Heart right ventricle (tissue), 16 donors: ENCODE measurements around the gene TXNDC16. TPM values are rescaled to one million over a fixed set of nuclear protein-coding genes. Genes with fewer than 3 reads are reported as not detected.

Experiments
- ATAC-seq, 8 donors: fragments of 200-7000 bp; cut with Tn5 transposase; one replicate each; pipeline ENCODE4 v1.9.1; 2020; ENCODE audit warnings: mild to moderate bottlenecking in 8 of 8, moderate library complexity in 8 of 8, moderate number of reproducible peaks in 1 of 8
- DNase-seq, 2 donors: peaks; one replicate each; pipeline ENCODE4 v3.0.0-alpha.2; 2020
- H3K27ac ChIP-seq, 10 donors: fragments of 200-600 bp; sonication (generic) in 2 of 10; one replicate each; pipeline versions ENCODE4 v1.5.0 to v1.8.0; 2020 to 2022; ENCODE audit warnings: mild to moderate bottlenecking in 3 of 10
- H3K27me3 ChIP-seq, 7 donors: fragments of 200-600 bp; one replicate each; pipeline ENCODE4 v1.8.0; 2021 to 2022; ENCODE audit warnings: mild to moderate bottlenecking in 2 of 7
- H3K36me3 ChIP-seq, 9 donors: fragments of 200-600 bp; sonication (generic) in 1 of 9; one replicate each; pipeline versions ENCODE4 v1.5.0 to v1.8.0; 2020 to 2022; ENCODE audit warnings: mild to moderate bottlenecking in 2 of 9
- H3K4me1 ChIP-seq, 9 donors: fragments of 200-600 bp; sonication (generic) in 1 of 9; one replicate each; pipeline versions ENCODE4 v1.5.0 to v1.8.0; 2020 to 2022; ENCODE audit warnings: mild to moderate bottlenecking in 4 of 9
- H3K4me3 ChIP-seq, 10 donors: fragments of 200-600 bp; sonication (generic) in 2 of 10; one replicate each; pipeline versions ENCODE4 v1.5.0 to v1.8.0; 2020 to 2022; ENCODE audit warnings: mild to moderate bottlenecking in 7 of 10, moderate library complexity in 2 of 10
- H3K9me3 ChIP-seq, 11 donors: fragments of 200-600 bp in 10 of 11; sonication (generic) in 2 of 11; one replicate each; pipeline versions ENCODE4 v1.5.0 to v1.8.0; 2013 to 2022; ENCODE audit warnings: mild to moderate bottlenecking in 2 of 11, control low read depth in 1 of 11, moderate library complexity in 1 of 11
- WGBS, 2 donors: extraction: QIAGEN DNeasy Blood & Tissue Kit; methylation state at CpG; one replicate each; pipeline ENCODE4 v1.1.7; 2013; ENCODE audit warnings: inconsistent platforms in 1 of 2; 5-methylcytosine and 5-hydroxymethylcytosine counted together
- intact Hi-C, 10 donors: fragments of 100-400 bp; cut with DNase I; formaldehyde crosslinking; loops; one replicate each; pipeline versions ENCODE4 v1.11.1 to v1.14.2; 2022
- polyA plus RNA-seq, 2 donors: library from polyadenylated mRNA; stranded (reverse); fragments of 200-250 nt; gene quantifications; one replicate each; pipeline ENCODE4 v1.2.3, GENCODE V29; 2013
- total RNA-seq, 10 donors: library from RNA; stranded (reverse); fragmentation: NEBNext Ultra II Directional in 3 of 10; extraction: Animal tissue kit (Norgen Biotek cat#: 25700) in 3 of 10; gene quantifications; one replicate each; pipeline versions ENCODE4 v1.2.1 to v1.2.4, GENCODE V29; 2021 to 2023
- TF ChIP-seq, protein P1 (sequence below), 9 donors: fragments of 200-600 bp; sonication (generic) in 2 of 9; IDR thresholded peaks; one replicate each; pipeline versions ENCODE4 v1.5.0 to v1.8.0; 2021 to 2022; ENCODE audit warnings: antibody characterized with exemption in 9 of 9, mild to moderate bottlenecking in 5 of 9, moderate library complexity in 1 of 9
- donor health status: Arrhythmogenic right ventricular cardiomyopathy.
- donor health status: ischemic (EF 13 %, LVEDD 7.1; RV severe dilation, severe dysfunction).
- donor health status: healthy with polysubstance abuse.
- donor health status: DM: no; HTN: yes; CAD: no.
- donor health status: DM: no; HTN: no; CAD: no.
- donor health status: ischemic (EF 25% LVEDD 6.9; RV normal size, moderate dysfunction).
- donor health status: ischemic (EF 25% LVEDD 5.7; RV mildly dilated, moderate dysfunction).
- donor health status: healthy.
- donor health status: DM: yes; HTN: yes; CAD: no.
- donor health status: Ischemic cardiomyopathy.
- donor health status: ischemic (EF 35%, LVEDD 5.7; RV mildly dilated, moderate dysfunction).
- donor health status: nonischemic (EF 11% LVEDD 7.7; RV severe dilation, severe dysfunction).
- donor health status: DM: yes; HTN: yes; CAD: no.
- donor health status: PGD.
- donor health status: ischemic (EF 29% LVEDD 5.4; RV normal size, mild dysfunction).
- donor health status: nonischemic (EF 23%, LVEDD 6.1; RV moderate dilation, normal function).

Gene TXNDC16
- total and polyA plus RNA-seq, 12 donors = 1.2 to 6.3 (median 4.1) TPM

DNA sequence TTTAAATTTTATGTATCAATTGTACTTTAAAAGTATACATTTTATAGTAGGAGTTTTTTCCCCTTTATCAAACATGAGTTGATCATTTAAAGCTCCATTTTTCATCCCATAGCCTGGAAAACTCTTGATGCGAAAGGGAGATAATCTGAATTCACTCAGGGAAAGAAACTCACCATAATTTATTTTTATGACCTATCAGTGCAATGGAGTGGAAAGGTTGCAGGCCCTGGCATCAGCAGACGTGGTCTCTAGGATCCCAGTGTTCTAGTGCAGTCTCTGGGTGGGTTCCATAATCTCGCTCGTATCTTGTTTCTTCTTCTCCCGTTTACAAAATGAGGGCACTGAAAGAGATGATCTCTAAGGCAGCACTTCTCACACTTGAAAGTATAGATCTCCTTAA lies 153.2 kb downstream of the TXNDC16 start:
- 90 to 93% methylated on average over 5 of the region's 5 CpGs for WGBS, 2 donors
- H3K27me3 ChIP-seq = peaks cover 0 to 47% (median 0%) of the 10 kb centered on the region in 7 donors
- no peak overlapping the region for H3K4me3 ChIP-seq
- intact Hi-C loops = no loop called here
- no peak overlapping the region for H3K27ac ChIP-seq
- peaks cover 0 to 35% (median 0%) of the 10 kb centered on the region in 9 donors for H3K4me1 ChIP-seq
- peaks cover 0 to 13% (median 0%) of the 10 kb centered on the region in 11 donors for H3K9me3 ChIP-seq
- H3K36me3 ChIP-seq = no peaks in the 10 kb centered on the region
- DNase-seq (no peak), ATAC-seq (no peak)
- TF ChIP-seq, protein P1, sequence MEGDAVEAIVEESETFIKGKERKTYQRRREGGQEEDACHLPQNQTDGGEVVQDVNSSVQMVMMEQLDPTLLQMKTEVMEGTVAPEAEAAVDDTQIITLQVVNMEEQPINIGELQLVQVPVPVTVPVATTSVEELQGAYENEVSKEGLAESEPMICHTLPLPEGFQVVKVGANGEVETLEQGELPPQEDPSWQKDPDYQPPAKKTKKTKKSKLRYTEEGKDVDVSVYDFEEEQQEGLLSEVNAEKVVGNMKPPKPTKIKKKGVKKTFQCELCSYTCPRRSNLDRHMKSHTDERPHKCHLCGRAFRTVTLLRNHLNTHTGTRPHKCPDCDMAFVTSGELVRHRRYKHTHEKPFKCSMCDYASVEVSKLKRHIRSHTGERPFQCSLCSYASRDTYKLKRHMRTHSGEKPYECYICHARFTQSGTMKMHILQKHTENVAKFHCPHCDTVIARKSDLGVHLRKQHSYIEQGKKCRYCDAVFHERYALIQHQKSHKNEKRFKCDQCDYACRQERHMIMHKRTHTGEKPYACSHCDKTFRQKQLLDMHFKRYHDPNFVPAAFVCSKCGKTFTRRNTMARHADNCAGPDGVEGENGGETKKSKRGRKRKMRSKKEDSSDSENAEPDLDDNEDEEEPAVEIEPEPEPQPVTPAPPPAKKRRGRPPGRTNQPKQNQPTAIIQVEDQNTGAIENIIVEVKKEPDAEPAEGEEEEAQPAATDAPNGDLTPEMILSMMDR (IDR thresholded peaks at IDR 0.05) = no peak

DNA sequence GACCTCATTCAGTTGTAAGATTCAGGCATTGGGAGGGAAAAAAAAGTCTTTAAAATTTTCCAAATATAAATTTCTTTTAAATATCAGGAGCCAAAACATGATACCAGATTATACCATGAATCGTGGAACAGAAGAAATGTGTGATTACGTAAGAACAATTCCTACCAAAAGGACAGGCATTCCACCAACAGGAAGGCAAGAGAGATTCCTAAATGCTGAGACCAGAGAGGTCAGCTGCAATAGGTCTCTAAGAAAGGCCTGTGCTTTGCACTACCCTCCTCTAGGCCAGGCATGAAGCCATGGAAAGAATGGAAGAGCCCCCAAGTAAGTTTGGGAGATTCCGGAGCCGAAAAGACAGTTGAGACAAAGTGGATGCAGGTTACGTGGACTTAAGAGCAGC lies 154.5 kb downstream of the TXNDC16 start:
- H3K4me3 ChIP-seq = no peak overlapping the region
- no peak overlapping the region for H3K27ac ChIP-seq
- intact Hi-C loops = no loop called here
- H3K27me3 ChIP-seq = peaks cover 0 to 36% (median 0%) of the 10 kb centered on the region in 7 donors
- WGBS, 2 donors = 71 to 82% methylated on average over 5 of the region's 5 CpGs
- no peak for DNase-seq
- no peak for ATAC-seq
- no peaks in the 10 kb centered on the region for H3K36me3 ChIP-seq
- H3K4me1 ChIP-seq = peaks cover 0 to 34% (median 0%) of the 10 kb centered on the region in 9 donors
- TF ChIP-seq, protein P1 (IDR thresholded peaks at IDR 0.05) = no peak
- peaks cover 0 to 13% (median 0%) of the 10 kb centered on the region in 11 donors for H3K9me3 ChIP-seq

DNA sequence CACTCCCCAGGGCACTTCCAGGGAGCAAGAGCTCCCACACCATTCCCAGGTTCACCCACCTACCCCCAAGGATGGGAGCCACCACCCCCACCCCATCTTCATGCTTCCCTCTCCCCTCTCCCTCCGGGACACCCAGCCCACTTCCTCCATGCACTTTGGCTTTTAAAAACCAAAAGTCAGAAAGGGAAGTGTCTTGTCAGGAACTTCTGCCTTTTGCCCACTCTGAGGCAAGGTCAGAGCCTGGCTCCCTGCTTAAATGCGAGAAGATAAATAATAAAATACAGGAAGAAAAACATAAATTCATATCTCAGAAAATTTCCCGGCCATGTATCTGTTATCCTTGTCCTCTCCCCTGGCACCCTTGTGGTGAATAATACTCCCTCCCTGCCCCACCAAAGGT lies 156.6 kb downstream of the TXNDC16 start:
- Histone ChIP-seq H3K9me3 (peaks cover 0 to 13% (median 0%) of the 10 kb centered on the region in 11 donors), H3K27me3 (peaks cover 0 to 28% (median 0%) of the 10 kb centered on the region in 7 donors), H3K4me1 (peaks cover 0 to 16% (median 0%) of the 10 kb centered on the region in 9 donors), H3K4me3 (no peak overlapping the region), H3K27ac (no peak overlapping the region), H3K36me3 (no peaks in the 10 kb centered on the region)
- TF ChIP-seq, protein P1 (IDR thresholded peaks at IDR 0.05) = no peak
- DNase-seq = no peak
- no peak for ATAC-seq
- intact Hi-C loops = no loop called here
- WGBS, 2 donors = 68 to 82% methylated on average over 3 of the region's 3 CpGs

DNA sequence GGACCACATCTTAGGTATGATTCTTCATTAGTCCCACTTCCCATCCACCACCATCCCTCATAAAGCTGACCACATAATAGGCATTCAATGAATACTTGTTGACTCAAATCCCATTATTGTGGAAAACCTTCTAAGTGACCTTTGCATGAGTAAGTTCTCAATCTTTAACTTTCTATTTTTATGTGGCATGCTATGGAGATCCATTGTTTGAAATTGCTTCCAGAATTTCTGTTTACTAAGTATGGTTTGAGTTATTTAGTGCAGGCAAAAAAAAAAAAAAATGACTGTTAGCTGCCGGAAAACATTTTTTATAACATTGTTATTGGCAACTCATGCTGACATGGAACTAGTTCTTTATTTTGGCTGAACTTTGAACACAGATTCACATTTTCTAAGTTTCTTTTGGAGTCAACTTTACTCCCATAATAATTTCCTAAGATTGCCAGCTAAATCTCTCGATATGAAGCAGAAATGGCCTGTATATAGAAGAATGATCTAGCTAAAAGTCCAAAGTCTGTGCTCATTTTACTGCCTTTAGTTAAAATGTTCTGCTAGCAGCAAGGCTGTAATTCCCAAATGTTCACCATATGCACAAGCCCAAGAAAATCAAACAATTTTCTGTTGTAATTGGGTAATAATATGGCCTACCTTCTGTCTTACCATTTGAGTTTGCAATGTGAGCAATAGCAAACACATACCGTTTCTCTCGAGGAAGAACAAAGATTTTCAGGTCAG lies 160.3 kb downstream of the TXNDC16 start:
- no peak for DNase-seq
- intact Hi-C loops = no loop called here
- WGBS, 2 donors = 76 to 82% methylated on average over 4 of the region's 4 CpGs
- Histone ChIP-seq H3K4me1 (peaks cover 0 to 6% (median 0%) of the 10 kb centered on the region in 9 donors), H3K9me3 (peaks cover 0 to 10% (median 0%) of the 10 kb centered on the region in 11 donors), H3K36me3 (no peaks in the 10 kb centered on the region), H3K27ac (no peak overlapping the region), H3K27me3 (peaks cover 0 to 8% (median 0%) of the 10 kb centered on the region in 7 donors), H3K4me3 (no peak overlapping the region)
- TF ChIP-seq, protein P1 (IDR thresholded peaks at IDR 0.05) = no peak
- no peak for ATAC-seq

Other genes starting within 250 kb of the TXNDC16 start
- 1 to 10 TPM in 3 of 10 donors, under 1 TPM in 7; 0.11 to 2.4 (median 0.33) TPM for gene PTGER2, start 238.2 kb downstream of the TXNDC16 start, total RNA-seq
- gene PTGER2, start 238.2 kb downstream of the TXNDC16 start, polyA plus RNA-seq = under 1 TPM; 0.22 to 0.65 TPM
- 1 to 10 TPM in 6 of 10 donors, under 1 TPM in 4; 0.62 to 2.3 (median 1.1) TPM for gene GPR137C, start 331 bp upstream of the TXNDC16 start, total RNA-seq
- gene GPR137C, start 331 bp upstream of the TXNDC16 start, polyA plus RNA-seq = 1 to 10 TPM in 1 of 2 donors, under 1 TPM in 1; 0.88 to 1.4 TPM
- 10 to 100 TPM; 12.7 to 54.0 (median 16.3) TPM for gene ERO1A, start 143.1 kb upstream of the TXNDC16 start, total RNA-seq
- gene ERO1A, start 143.1 kb upstream of the TXNDC16 start, polyA plus RNA-seq = 10 to 100 TPM in 1 of 2 donors, 1 to 10 TPM in 1; 9.2 to 11.9 TPM
- gene PSMC6, start 154.7 kb upstream of the TXNDC16 start, total RNA-seq = 10 to 100 TPM; 78.5 to 94.0 (median 85.4) TPM
- gene PSMC6, start 154.7 kb upstream of the TXNDC16 start, polyA plus RNA-seq = 10 to 100 TPM; 92.4 to 99.4 TPM
- gene STYX, start 177.7 kb upstream of the TXNDC16 start, total RNA-seq = 10 to 100 TPM; 12.9 to 15.8 (median 14.2) TPM
- 1 to 10 TPM; 3.4 to 6.6 TPM for gene STYX, start 177.7 kb upstream of the TXNDC16 start, polyA plus RNA-seq
- 10 to 100 TPM in 1 of 10 donors, 1 to 10 TPM in 9; 4.5 to 12.7 (median 5.3) TPM for gene GNPNAT1, start 239.1 kb upstream of the TXNDC16 start, total RNA-seq
- 10 to 100 TPM in 1 of 2 donors, 1 to 10 TPM in 1; 2.1 to 10.2 TPM for gene GNPNAT1, start 239.1 kb upstream of the TXNDC16 start, polyA plus RNA-seq